Memory B cell (primary cell): ENCODE data around the gene CATSPER1.

Source experiments
- ATAC-seq: fragments of 150-1000 bp; cut with Tn5 transposase; 2 replicates; pipeline ENCODE4 v1.10.0; 2021; ENCODE audit warnings: low read depth, mild to moderate bottlenecking, moderate library complexity
- DNase-seq, 2 donors: peaks; one replicate each; pipeline ENCODE4 v3.0.0; 2022; ENCODE audit warnings: low spot score in 2 of 2
- H3K27ac Mint-ChIP-seq: one replicate; pipeline ENCODE4 v1.8.0; 2022; ENCODE audit warnings: mild to moderate bottlenecking, moderate library complexity, mixed read lengths
- H3K27me3 Mint-ChIP-seq: one replicate; pipeline ENCODE4 v1.8.0; 2022; ENCODE audit warnings: mixed read lengths
- H3K36me3 Mint-ChIP-seq: one replicate; pipeline ENCODE4 v1.8.0; 2022; ENCODE audit warnings: mild to moderate bottlenecking, mixed read lengths
- H3K4me1 Mint-ChIP-seq: one replicate; pipeline ENCODE4 v1.8.0; 2022; ENCODE audit warnings: mixed read lengths
- H3K4me3 Mint-ChIP-seq: one replicate; pipeline ENCODE4 v1.8.0; 2022; ENCODE audit warnings: mild to moderate bottlenecking, moderate library complexity, mixed read lengths
- H3K9me3 Mint-ChIP-seq: one replicate; pipeline ENCODE4 v1.8.0; 2022; ENCODE audit warnings: mixed read lengths

Gene CATSPER1

GRCh38 chr11:65967329-65967934 lies 58.8 kb downstream of the CATSPER1 start:
- Mint-ChIP-seq H3K36me3 (peaks cover 45% of the 10 kb centered on the region), H3K4me3 (no peak overlapping the region), H3K4me1 (peaks cover 29% of the 10 kb centered on the region), H3K27me3 (no peaks in the 10 kb centered on the region), H3K27ac (no peak overlapping the region), H3K9me3 (no peaks in the 10 kb centered on the region)
- DNase-seq, result no peak
- no peak for ATAC-seq
